Measurements from ENCODE around the gene INO80.
A peak's percentile ranks its signal among the peaks of the same experiment; 100 is the strongest.
"Not testable (repeated sequence)": the region's sequence is repeated elsewhere in the genome, so short reads cannot be mapped to it uniquely, and the experiment has no call there.

INO80 gene, protein sequence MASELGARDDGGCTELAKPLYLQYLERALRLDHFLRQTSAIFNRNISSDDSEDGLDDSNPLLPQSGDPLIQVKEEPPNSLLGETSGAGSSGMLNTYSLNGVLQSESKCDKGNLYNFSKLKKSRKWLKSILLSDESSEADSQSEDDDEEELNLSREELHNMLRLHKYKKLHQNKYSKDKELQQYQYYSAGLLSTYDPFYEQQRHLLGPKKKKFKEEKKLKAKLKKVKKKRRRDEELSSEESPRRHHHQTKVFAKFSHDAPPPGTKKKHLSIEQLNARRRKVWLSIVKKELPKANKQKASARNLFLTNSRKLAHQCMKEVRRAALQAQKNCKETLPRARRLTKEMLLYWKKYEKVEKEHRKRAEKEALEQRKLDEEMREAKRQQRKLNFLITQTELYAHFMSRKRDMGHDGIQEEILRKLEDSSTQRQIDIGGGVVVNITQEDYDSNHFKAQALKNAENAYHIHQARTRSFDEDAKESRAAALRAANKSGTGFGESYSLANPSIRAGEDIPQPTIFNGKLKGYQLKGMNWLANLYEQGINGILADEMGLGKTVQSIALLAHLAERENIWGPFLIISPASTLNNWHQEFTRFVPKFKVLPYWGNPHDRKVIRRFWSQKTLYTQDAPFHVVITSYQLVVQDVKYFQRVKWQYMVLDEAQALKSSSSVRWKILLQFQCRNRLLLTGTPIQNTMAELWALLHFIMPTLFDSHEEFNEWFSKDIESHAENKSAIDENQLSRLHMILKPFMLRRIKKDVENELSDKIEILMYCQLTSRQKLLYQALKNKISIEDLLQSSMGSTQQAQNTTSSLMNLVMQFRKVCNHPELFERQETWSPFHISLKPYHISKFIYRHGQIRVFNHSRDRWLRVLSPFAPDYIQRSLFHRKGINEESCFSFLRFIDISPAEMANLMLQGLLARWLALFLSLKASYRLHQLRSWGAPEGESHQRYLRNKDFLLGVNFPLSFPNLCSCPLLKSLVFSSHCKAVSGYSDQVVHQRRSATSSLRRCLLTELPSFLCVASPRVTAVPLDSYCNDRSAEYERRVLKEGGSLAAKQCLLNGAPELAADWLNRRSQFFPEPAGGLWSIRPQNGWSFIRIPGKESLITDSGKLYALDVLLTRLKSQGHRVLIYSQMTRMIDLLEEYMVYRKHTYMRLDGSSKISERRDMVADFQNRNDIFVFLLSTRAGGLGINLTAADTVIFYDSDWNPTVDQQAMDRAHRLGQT (N-terminal part only)

DNA sequence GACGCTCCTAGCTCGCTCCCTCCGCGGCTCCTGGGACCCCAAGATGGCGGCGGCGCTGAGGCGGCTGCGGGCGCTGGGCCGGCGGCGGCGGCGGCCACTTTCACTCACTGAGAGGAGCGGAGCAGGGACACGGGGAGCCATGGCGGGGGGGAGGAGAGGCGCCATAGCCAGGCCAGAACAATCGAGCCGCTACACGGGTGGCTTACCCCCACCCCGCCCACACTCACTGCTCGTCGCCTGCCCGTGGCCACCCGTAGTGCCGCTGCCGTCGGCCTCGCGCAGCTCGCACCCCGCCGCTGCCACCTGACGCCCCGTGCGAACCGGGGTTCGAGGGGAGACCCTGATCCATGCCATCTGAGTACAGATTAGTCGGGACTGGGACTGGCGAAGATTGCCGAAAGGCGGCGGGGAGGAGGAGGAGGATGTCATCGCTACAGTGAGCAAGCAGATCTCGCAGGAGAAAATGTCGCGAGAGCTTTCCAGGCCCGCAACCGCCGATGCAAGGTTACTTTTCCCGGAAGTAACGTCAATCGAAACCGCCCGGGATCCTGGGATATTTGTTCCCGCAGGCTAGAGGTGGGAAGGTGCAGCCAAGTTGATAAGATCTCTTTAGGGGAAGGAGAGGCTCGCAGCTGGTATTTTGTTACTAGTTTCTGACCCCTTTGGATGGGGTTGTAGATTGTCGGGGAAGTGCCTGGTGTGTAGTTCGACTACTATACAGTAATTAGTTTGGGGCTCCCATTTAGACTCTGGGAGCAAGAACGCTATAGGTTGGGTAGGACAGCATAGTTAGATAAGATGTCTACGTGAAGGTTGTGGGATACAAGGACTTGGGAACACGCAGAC, at the start of gene INO80:
Gene INO80 (minus strand): TSS at position 165 of the 846 bp plus-strand sequence. CDS start 19,970 bp downstream, outside the sequence.
- peak; percentile 94 for DNase-seq

DNA sequence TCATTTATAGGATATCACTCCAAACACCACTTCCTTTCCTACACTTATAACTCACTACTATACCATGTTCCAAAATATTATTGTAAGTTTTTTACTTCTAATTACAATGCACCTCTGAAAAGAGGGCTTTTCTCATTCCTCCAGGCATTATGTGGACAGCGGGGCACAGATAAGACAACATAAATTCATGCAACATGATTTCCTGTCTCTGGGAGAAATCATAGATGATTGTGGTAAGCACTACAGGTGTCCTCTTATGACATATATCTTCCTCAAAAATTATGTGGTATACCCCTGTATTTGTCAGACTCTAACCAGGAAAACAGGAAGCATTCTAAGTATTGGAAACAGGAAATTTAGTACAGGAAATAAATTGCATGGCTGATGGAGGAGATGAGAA, 45.7 kb upstream of the INO80 start:
- DNase-seq: no peak

DNA sequence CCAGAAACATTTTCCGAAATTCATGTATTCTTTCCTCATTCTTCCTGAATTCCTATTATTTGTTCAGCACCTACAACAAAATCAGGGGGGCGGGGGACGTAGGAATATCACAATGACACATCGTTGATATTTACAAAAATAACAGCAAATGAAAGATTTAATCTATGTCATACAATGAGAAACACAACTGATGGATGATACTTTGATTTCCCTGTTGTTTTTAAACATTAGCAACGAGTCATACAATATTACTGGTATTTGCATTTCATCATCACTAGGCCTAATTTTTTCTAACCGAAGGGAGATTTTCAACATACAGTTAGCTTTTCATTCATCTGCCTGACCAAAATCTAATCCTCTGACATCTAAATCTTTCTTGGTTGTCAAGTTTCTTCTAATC, 45.3 kb upstream of the INO80 start:
- no peak for DNase-seq

DNA sequence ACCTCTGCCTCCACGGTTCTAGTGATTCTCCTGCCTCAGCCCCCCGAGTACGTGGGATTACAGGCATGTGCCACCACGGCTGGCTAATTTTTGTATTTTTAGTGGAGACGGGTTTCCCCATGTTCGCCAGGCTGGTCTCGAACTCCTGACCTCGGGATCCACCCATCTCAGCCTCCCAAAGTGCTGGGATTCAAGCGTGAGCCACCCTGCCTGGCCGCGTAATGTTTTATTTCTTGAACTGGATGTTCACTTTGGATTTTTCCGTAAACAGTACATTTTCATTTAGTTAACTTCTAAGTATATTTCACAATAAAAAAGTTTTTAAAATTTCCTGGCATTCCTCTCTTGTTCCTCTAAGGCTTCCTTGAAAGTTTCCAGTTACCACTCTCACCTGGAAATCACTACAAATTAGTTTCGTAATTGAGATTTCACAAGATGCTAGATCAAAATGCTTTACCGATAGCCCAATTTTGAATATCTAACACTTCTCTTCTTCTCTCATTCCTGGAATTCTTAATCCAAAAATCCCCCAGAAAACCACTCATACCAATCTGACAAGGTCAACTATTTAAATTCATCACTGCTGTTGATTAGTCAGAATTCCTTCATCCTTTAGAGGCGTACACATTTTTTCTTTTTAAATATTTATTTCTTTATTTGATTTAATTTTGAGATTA, 44.7 kb upstream of the INO80 start:
- DNase-seq: no peak

DNA sequence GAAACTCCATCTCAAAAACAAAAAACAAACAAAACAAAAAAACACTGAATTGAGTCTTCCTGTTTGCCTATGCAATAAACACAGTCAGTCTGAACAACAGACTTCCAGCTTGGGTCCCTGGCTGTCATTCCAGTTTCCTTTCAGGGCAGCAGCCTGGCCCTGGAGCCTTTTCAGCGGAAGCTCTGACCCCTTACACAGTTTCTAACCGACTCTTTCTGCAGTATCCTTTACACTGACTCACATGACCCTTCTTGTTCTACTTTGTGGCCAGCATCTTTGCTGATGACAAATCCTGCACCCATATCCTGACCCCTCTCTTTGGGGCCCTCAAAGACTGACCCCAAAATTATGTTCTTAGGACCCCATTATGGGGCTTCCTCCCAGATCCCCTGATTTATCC, 38.3 kb upstream of the INO80 start:
- DNase-seq: no peak

DNA sequence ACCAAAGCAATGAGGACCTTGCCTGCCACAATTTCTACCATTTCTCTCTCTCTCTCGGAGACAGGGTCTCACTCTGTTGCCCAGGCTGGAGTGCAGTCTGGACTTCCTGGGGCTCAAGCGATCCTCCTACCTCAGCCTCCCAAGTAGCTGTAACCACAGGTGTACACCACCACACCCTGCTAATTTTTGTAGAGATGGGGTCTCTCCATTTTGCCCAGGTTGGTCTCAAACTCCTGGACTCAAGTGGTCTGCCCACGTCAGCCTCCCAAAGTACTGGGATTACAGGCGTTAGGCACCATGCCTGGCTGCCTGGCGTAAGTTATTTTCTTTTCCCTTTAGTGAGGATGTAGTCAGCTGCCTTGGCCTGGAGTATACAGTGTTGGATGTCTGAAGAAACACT, 37.7 kb upstream of the INO80 start:
- no peak for DNase-seq

DNA sequence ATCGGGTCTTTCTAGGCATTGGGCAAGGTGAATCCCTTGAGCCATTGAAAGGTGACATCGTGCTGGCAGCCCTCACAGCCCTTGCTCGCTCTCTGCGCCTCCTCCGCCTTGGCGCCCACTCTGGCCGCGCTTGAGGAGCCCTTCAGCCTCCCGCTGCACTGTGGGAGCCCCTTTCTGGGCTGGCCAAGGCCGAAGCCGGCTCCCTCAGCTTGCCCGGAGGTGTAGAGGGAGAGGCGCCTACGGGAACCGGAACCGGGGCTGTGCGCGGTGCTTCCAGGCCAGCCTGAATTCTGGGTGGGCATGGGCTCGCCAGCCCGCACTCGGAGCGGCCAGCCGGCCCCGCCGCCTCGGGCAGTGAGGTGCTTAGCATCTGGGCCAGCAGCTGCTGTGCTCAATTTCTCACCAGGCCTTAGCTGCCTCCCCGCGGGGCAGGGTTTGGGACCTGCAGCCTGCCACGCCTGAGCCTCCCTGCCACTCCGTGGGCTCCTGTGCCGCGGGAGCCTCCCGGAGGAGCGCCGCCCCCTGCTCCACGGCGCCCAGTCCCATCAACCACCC, 35.4 kb upstream of the INO80 start:
- no peak for DNase-seq

DNA sequence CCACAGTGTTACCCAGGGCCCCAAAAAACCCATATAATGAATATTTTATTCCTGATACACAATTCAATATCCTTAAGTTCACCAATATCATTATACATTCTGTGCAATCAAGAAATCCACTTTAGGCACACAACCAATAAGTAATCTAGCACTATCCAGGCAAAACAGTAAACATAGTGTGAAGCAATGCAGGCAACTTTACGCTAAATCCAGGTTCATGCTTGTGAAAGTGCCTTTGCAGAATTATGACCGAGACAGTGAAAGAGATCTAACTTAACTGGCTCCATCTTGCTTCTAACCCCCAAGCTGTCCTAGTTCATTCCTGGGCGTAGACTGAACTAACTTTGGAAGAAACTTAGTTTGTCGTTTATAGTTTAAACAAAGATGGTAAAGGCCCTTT, 34.2 kb upstream of the INO80 start:
- no peak for DNase-seq

DNA sequence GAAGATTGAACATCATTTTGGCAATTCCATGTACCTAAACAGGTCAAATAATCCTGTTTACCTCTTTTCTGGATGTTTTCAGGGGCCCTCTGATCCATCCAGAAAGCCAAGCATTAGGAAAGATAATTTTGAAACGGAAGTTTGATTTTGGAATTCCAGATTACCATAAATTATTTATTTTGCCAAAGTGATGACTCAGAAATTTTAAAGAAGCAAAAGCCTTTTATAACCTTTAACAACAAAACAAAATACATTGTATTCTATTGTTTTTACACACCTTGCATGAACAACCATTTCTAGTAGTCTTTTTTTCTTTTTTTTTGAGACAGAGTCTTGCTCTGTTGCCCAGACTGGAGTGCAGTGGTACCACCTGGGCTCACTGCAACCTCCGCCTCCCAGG, 32.0 kb upstream of the INO80 start:
- DNase-seq: no peak

DNA sequence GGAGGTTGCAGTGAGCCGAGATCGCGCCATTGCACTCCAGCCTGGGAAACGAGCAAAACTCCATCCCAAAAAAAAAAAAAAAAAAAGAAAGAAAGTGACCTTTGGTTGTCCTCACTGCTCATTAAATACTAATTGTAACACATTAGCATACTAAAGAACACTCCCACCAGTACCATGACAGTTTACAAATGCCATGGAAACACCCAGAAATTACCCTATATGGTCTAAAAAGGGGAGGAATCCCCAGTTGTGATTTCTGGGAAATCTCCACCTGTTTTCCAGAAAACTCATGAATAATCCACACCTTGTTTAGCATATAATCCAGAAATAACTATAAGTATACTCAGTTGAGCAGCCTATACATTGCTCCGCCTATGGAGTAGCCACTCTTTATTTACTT, 23.5 kb upstream of the INO80 start:
- DNase-seq: no peak

DNA sequence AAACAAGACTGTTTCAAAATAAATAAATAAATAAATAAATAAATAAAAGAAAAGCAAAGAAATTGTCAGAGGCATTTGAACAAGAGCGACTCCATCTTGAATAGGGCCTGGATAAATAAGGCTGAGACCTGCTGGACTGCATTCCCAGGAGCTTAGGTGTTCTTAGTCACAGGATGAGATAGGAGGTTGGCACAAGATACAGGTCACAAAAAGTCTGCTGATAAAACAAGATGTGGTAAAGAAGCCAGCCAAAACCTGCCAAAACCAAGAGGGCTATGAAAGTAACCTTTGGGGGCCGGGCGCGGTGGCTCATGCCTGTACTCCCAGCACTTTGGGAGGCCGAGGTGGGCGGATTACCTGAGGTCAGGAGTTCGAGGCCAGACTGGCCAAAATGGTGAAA, 23.0 kb upstream of the INO80 start:
- not testable (repeated sequence) for DNase-seq

DNA sequence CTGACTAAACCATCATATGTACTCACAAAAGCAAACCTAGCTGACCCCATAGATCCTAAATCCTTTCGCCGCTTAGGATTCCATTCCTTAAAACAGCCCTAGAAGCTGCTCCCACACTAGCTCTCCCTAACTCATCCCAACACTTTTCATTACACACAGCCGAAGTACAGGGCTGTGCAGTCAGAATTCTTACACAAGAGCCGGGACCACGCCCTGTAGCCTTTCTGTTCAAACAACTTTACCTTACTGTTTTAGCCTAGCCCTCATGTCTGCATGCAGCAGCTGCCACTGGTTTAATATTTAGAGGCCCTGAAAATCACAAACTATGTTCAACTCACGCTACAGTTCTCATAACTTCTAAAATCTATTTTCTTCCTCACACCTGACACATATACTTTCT, 19.5 kb upstream of the INO80 start:
- DNase-seq: not testable (repeated sequence)

DNA sequence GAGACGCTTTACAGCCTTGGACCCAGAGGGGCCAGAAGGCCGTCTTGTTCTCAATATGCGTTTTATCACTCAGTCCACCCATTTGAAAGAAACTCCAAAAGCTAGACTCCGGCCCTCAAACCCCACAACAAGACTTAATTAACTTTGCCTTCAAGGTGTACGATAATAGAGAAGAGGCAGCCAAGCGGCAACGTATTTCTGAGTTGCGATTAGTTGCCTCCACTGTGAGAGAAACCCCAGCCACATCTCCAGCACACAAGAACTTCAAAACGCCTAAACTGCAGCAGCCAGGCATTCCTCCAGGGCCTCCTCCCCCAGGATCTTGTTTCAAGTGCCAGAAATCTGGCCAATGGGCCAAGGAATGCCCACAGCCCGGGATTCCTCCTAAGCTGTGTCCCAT, 17.4 kb upstream of the INO80 start:
- no peak for DNase-seq

DNA sequence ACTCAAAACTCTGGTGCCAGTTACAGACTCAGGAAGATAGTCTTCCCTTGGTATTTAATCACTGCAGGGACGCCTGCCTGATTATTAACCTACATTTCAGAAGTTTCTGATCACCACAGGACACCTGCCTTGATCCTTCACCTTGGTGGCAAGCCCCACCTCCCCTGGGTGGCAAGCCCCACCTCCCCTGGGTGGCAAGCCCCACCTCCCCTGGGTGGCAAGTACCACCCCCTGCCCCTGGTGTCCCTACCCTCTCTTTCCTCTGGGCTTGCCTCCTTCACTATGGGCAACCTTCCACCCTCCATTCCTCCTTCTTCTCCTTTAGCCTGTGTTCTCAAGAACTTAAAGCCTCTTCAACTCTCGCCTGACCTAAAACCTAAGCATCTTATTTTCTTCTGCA, 16.0 kb upstream of the INO80 start:
- not testable (repeated sequence) for DNase-seq

DNA sequence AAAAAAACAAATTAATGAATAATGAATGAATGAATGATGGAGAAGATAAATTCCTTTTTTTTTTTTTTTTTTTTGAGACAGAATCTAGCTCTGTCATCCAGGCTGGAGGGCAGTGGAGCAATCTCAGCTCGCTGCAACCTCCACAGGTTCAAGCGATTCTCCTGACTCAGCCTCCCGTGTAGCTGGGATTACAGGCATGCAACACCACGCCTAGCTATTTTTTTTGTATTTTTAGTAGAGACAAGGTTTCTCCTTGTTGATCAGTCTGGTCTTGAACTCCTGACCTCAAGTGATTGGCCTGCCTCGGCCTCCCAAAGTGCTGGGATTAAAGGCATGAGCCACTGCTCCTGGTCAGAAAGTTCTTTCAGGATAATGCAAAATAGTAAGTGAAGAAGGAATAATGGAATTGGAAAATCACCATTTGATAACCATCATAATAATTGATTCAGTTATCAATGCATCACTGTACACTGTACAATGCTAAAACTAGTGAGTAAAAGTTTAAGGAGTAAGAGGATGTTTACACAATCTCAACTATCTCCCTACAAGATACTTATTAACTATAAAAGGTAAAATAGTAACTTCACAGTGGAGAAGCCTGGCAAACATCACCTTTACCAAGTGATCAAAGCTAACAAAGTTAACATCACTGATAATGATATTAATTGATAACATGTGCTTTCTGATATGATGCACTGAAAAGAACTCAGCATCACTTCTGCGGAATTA, 12.3 kb upstream of the INO80 start:
- DNase-seq: no peak

DNA sequence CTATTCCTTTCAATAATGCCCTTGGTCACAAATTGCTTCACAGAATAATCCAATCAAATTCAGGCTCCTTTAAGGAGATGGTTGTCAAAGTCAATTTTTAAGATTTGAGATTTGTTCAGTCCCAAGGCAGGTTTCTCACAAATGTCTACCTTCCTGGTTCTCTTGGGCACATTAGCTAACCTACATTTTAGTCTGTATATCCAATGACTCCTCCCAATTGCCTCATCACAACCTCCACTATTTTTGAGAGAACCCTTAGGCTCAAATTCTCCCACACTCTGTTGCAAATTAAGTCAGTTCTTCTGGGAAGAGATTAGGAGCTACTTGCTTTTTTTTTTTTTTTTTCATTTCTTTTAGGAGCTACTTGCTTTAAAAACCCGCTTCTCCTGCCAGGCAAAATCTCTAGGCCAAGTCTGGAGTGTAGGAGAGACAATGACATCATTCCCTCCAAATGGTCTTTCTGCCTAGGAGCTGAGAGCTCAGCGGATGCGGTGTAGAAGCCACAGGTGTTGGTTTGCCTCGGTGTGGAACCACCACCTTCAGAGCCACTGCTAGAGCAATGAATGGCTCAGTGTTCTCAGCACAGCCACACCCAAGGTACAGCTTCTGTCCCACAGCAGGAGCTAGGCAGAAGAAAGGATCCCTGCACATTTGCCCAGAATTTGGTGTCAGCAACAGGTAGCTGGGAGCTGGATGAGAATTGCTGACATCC, 10.0 kb upstream of the INO80 start:
- DNase-seq: no peak

DNA sequence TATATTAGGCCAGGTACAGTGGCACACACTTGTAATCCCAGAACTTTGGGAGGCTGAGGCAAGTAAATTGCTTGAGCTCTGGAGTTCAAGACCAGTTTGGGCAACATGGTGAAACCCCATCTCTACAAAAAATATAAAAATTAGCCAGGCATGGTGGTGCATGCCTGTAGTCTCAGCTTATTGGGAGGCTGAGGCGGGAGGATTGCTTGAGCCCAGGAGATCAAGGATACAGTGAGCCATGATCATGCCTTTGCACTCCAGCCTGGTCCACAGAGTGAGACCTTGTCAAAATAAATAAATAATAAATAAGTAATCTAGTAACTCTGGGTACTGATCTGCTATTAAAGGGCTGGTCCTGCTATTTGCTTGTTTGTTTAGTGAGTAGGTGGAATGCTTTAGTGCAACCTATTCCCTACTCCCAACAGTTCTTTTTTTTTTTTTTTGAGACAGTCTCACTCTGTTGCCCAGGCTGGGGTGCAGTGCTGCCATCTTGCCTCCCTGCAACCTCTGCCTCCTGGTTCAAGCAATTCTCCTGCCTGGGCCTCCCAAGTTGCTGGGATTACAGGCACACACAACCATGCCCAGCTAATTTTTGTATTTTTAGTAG, 9.1 kb upstream of the INO80 start:
- no peak for DNase-seq

DNA sequence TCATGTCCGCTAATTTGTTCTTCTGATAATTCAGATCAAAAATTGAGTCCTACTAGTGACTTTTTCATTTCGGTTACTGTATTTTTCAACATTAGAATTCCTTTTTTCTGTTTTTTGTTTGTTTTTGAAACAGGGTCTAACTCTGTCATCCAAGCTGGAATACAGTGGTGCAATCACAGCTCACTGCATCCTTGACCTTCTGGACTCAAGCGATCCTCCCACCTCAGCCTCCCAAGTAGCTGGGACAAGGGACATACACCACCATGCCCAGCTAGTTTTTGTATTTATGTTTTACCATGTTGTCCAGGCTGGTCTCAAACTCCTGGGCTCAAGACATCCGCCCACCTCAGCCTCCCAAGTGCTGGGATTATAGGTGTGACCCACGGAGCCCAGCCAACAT, 8.0 kb upstream of the INO80 start:
- DNase-seq: no peak

DNA sequence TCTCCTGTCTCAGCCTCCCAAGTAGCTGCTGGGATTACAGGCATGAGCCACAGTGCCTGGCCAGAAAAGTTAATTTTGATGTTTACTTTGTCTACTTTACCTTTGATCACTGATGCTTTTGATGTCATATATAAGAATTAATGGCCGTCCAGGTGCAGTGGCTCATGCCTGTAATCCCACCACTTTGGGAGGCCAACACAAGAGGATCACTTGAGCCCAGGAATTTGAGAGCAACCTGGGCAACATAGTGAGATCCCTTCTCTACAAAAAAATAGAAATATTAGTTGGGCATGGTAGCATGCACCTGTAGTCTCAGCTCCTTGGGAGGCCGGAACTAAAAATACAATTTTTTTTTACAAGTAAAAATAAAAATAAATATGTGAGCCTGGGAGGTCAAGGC, 6.8 kb upstream of the INO80 start:
- no peak for DNase-seq

DNA sequence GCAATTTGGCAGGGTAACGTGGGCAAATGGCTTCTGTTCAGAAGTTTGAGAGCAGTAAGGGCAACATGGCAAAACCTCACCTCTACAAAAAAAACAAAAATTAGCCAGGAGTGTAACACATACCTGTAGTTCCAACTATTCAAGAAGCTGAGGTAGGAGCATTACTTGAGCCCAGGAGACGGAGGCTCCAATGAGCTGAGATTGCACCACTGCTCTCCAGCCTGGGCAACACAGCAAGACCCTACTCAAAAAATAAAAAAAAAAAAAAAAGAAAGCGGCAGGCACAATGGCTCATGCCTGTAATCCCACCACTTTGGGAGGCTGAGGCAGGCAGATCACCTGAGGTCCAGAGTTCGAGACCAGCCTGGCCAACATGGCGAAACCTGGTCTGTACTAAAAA, 5.9 kb upstream of the INO80 start:
- DNase-seq: no peak

Data from RPMI8226 (cell line).